Measurements from ENCODE around the gene PBX1.

DNA sequence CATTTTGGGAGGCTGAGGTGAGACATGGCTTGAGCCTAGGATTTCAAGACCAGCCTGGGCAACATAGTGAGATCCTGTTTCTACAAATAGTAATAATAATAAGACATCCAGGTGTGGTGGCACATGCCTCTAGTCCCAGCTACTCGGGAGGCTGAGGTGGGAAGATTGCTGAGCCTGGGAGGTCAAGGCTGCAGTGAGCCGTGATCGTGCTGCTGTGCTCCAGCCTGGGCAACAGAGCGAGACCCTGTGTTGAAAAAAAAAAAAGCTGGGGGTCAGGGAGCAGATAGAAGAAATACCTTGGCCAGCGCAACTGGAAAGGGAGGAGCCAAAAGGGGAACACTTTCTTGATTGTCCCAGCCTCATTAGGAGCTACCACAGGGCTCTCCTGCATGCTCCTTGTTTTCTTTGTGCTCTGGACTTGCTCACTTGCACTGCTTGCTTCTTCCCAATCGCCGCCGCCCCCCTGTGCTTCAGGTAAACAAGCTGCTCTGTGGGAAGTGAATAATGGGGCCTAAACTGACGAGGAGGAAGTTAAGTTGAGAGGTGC, 31.1 kb downstream of the PBX1 start:
- TF ChIP-seq CTCF (IDR thresholded peaks at IDR 0.05) (no peak), EP300 (IDR thresholded peaks at IDR 0.05) (no peak), POLR2A (IDR thresholded peaks at IDR 0.05) (no peak)
